GDM1 (cell line): ENCODE measurements around the gene AVP.

Experiments used
- DNase-seq: peaks from one replicate; lab custom pipeline; 2025; lab: John Stamatoyannopoulos, UW

AVP gene

DNA sequence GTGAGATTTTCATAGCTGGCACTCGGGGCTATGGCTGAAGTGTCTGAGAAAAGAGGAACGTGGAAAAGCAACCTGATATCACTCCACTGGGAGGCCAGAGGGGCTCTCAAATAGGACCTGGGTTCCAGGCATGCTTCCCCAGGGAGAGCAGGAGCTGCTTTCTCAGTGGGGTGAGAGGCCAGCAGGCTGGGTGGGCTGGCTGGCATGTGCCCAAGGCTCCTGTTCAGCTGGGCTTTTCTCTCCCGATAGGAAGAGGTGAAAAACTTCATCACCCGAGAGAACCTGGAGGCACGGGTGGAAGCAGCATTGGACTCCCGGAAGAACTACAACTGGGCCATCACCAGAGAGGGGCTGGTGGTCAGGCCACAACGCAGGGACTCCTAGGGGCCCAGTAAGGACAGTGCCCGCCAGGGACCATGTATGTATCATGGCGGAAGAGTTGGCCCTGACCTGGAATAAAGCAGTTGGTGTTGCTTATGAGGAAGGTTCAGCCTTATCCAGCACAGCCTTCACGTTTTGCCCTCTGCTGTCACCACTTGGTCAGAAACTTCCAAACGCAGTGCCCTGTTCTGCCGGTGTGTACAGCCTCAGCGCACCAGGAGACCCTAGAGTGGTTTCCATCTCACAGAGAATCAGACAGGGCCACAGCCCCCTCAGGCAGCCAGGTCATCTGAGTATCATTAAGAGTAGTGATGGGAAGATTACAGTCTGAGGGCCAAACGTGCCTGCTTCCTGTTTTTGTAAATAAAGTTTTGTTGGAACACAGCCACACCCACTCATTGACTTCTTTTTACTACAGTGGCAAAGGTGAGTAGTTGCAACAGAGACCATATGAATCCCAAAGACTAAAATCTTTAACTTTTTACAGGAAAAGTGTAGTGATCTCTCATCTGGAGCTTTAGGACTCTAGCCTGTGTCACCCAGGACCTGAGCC lies 36.8 kb downstream of the AVP start:
- DNase-seq: no peak

DNA sequence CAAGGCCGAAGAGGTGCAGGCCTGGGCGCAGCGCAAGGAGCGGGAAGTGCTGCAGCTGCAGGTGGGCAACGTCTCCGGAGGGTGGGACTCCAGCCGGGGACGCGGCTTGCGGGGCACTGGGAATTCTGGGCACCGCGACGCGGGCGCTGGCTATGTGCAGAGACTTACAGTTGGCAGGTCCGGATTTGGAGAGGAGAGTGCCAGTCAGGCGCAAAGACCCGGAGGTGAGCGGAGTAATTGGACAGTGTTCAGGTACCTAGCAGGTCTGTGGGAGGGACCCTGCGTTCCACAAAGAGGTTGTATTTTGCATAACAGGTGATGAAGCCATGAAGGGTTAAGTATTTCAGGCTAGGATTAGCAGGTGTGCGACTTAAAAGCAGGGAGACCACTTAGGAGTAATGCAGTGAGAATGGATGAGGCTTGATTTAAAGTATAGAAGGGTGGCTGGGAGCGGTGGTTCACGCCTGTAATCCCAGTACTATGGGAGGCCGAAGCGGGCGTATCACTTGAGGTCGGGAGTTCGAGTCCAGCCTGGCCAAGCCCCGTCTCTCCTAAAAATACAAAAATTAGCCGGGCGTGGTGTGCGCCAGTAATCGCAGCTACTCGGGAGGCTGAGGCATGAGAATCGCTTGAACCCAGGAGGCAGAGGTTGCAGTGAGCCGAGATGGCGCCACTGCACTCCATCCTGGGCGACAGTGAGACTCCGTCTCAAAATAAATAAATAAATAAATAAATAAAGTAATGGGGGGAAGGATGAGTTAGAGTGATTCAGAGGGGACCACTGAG lies 37.7 kb downstream of the AVP start:
- DNase-seq: no peak

DNA sequence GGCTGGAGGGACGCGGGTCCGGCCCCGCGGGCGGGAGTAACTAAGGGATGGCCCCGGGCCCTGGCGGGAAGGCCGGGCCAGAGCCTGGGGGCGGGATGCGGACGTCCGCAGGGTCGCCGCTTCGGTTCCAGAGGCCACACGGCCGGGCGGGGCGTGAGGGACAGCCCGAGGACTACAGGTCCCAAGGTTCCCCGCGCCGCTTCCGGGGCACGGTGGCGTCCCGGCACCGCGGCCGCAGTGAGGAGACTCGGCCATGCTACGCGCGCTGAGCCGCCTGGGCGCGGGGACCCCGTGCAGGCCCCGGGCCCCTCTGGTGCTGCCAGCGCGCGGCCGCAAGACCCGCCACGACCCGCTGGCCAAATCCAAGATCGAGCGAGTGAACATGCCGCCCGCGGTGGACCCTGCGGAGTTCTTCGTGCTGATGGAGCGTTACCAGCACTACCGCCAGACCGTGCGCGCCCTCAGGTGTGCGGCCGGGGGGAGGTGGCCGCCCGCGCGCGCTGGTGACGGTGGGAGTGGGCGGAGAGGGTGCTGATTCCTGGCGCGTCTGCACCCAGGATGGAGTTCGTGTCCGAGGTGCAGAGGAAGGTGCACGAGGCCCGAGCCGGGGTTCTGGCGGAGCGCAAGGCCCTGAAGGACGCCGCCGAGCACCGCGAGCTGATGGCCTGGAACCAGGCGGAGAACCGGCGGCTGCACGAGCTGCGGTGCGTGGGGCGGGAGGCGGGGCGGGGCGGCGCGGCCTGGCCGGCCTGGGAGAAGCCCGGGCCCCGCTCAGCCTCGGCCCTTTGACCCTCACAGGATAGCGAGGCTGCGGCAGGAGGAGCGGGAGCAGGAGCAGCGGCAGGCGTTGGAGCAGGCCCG lies 38.5 kb downstream of the AVP start, which contains the start of gene MRPS26:
Gene MRPS26 (plus strand): TSS at position 237 of the 861 bp plus-strand sequence. CDS start 17 bp downstream, at position 254.
- DNase-seq: peak; percentile 85

DNA sequence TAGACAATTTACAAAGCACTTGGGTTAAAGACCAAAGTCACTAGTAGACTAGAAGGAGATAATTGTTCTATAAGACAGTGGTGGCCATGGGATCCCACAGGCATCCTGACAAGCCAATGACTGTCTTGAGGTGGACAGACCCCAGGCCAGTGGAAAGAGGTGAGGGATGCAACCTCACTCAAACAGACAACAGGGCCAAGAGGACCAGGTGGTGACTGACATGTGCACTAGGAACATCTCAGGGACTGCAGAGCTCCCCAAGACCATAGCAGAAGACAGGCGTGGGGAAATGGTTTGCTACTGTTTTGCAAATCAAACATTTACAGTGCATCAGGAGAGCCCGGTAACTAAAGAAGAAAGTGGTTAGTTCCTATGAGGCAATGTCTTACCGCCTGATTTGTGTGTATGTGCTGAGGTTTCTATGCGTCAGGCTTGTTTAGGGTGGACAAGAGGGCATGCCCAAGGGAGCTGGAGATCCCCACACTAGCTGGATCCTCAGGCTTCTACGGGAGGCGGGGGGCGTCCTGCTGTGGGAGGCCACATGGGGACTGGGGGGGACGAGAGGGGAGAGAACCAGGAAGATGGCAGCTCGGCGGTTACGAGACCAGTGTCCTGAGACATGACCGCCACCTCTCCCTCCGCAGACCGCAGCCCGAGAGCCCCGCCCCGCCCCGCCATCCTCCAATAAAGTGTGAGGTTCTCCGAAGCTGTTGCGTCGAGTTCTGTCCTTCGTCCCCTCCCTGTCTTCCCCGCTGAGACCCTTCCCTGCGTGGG lies 39.3 kb downstream of the AVP start:
- peak; percentile 75 for DNase-seq

DNA sequence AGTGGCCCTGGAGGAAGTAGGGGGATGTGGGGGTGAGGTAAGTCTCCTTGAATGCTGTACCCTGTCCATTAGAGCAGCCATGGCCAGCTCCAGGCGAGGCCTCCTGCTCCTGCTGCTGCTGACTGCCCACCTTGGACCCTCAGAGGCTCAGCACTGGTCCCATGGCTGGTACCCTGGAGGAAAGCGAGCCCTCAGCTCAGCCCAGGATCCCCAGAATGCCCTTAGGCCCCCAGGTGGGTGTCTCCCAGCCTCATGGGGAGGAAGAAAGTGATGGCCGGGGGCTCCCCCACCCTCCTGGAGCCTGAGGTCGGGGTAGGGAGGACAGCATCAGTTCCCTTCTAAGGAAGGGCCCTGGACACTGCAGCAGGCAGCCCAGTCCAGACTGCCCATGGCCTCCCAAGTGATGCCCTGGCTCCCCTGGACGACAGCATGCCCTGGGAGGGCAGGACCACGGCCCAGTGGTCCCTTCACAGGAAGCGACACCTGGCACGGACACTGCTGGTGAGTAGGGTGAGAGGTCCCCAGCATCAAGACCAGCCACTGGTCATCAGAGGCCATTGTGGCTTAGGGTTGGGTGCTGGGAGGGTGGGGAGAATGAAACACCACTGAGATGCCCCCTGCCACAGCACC lies 40.1 kb downstream of the AVP start:
- DNase-seq: no peak

DNA sequence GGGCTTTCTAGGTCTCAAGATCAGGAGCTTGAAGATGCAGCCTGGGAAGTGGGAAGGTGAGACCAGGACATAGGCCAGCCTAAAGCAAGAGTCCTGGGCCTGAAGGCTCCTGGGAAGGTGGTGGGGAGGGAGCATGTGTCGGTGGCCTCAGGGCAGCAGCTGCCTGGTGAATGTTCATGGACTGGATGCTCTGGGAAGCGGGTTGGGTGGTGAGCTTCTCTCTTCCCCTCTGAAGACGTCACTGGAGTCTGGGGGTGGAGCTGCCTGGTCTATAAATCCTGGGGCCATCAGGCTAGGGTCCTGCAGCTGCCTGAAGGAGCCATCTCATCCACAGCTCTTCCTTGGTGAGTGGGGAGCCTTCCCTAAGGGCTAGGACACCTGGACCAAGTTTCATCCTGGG lies 41.2 kb downstream of the AVP start, which contains the start of gene GNRH2:
Gene GNRH2 (plus strand): TSS at position 301 of the 400 bp plus-strand sequence. CDS start 793 bp downstream, outside the sequence.
- DNase-seq: no peak

DNA sequence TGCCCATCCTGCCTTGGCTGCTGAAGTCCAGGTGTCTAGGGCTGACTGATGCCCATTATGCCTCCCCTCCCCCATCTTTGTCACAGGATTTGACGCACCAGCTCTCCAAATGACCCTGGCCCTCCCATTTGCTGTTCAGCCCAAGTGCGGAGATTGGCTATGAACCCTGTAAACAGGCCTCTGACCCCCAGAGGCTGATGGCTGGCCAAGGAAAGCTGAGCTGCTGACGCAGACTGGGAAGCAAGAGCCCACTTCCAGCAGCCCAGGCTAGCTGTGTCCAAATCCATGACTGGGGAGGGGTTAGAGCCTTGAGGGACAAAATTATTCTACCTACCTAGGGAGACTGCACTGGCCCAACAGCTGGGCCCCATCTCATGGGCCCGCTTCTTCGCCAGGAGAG lies 41.9 kb downstream of the AVP start:
- DNase-seq: no peak

DNA sequence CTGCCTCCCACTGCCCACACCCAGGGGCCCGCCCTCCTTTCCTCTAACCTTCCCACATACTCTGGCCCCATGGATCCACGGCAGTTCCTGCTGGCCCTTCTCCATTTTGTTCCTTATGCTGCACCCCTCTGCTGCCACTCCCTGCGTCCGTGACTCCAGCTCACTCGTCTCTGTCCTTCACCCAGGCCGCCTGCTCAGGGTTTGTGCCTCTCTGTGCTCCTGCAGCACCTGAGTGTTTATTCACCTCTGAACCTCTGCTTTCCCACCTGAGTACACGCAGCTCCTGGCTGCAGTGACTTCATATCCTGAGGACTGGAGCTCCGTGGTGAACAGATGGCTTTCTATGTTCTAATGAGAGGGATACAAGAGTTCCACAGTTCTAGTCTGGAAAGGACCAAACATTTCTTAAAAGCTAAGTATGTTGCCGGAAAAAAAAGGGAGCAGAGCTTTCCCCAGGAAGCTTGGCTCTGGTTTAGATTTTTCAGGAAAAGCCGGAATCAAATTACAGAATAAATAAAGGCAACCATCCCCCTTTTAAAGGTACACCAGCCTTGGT lies 42.6 kb downstream of the AVP start:
- no peak for DNase-seq

DNA sequence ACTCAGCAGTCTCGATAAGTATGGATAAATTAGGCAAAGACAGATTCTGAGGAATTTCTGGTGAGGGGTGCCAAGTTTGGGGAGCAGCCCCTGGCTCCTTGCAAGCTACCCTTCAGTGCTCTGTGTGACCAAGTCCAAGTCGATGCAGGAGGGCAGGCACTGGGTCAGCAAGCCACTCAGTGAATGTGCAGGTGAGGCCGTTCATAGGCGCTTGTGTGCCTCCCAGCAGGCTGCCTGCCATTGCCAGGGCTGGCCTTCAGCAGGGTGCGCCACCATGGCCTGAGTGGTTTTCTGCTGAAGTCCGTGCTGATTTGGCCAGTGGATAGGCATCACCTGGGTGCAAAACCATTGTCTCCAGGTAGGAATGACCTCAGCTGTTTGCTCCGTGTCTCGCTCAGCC lies 44.4 kb downstream of the AVP start:
- DNase-seq: no peak

DNA sequence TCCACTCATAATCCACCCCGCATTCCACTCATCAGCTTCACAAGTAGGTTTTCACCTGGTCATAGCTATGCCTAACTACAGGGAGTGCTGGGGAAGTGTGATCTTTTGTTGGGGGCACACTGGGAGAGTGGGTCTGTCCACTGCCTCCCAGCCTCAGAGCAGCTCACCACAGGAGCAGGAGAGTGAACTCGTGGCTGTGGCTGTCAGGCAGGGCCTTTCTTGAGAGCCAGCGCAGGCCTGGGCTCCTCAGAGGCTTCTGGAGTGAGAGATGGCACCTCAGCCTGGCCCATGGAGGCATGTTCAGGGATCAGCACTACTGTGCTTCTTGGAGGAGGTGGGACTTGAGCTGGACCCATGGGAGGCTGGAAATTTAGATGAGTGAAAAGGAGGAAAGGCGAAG lies 45.1 kb downstream of the AVP start:
- DNase-seq: no peak

DNA sequence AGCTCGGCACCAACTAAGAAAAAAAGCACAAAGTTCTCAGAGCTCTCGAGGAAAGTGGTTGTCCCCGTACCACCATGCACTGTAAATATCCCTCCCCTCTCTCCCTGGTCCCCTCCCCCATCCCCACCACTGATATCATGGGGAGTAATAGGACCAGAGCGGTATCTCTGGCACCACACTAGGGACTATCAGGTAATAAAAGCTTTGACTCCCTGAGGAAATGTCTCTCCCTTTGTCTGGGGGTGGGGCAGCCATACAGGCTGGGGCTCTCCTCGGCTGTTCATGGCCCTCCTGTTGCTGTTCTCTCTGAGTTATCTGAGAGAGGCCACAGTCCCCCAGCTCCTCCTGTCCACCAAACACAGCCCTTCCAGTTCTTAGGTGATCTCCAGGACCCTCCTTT lies 46.1 kb downstream of the AVP start:
- DNase-seq: no peak

DNA sequence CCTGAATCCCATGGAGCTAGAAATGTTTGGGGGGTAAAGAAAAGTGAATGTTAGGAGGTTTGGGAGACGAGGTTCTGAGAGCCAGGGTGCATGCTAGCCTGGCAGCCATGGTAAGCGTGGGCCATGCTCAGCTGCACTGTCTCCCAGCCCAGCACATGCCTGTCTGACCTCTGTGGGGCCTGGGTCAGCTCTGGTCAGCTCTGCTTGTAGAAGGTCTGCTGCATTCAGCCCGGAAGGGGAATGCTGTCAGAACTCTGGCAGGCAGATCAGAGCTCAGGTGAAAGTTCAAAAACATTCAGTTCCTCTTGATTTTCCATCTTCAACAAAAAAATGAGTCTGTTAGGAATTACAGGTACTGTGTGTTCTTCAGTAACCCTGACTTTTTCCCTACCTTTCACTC lies 46.9 kb downstream of the AVP start:
- no peak for DNase-seq

DNA sequence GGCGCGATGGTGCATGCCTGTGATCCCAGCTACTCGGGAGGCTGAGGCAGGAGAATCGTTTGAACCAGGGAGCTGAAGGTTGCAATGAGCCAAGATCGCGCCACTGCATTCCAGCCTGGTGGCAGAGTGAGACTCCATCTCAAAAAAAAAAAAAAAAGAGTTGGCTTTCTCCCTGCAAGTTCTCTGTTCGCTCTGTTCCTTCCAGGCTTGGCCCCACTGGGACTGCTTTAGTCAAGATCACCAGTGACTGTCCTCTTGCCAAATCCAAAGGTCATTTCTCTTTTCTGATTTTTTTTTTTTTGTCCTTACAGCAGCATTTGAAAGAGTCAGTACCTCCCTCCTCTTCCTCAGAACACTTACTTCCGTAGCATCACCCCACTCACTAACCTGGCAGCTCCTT lies 51.9 kb downstream of the AVP start:
- DNase-seq: no peak
